Smooth muscle cell (in vitro differentiated cells): ENCODE data around the gene ZNF469. TPM values are rescaled to one million over a fixed set of nuclear protein-coding genes. Genes with fewer than 3 reads are reported as not detected.

Experiments
- DNase-seq: peaks from one replicate; lab custom pipeline; 2025; ENCODE audit not compliant: unreplicated experiment; lab: John Stamatoyannopoulos, UW
- H2AFZ ChIP-seq: fragments of 200-600 bp; sonication (generic); 2 replicates; pipeline ENCODE4 v1.6.0; 2016; ENCODE audit warnings: antibody characterized with exemption, low read depth, mild to moderate bottlenecking
- H3F3A ChIP-seq: fragments of 200-600 bp; sonication (generic); 2 replicates; pipeline ENCODE4 v1.6.0; 2017; ENCODE audit warnings: antibody characterized with exemption, low read depth
- H3K27ac ChIP-seq: fragments of 200-600 bp; sonication (generic); 2 replicates; pipeline ENCODE4 v1.5.1; 2016; ENCODE audit warnings: low read depth, mild to moderate bottlenecking
- H3K27me3 ChIP-seq: fragments of 200-600 bp; sonication (generic); 2 replicates; pipeline ENCODE4 v1.6.1; 2016; ENCODE audit warnings: low read depth, mild to moderate bottlenecking
- H3K36me3 ChIP-seq: fragments of 200-600 bp; sonication (generic); 2 replicates; pipeline ENCODE4 v1.5.1; 2016; ENCODE audit warnings: low read depth
- H3K4me1 ChIP-seq: fragments of 200-600 bp; sonication (generic); 2 replicates; pipeline ENCODE4 v1.5.1; 2016; ENCODE audit warnings: low read depth
- H3K4me2 ChIP-seq: fragments of 200-600 bp; sonication (generic); 2 replicates; pipeline ENCODE4 v1.6.0; 2016; ENCODE audit warnings: mild to moderate bottlenecking
- H3K4me3 ChIP-seq: fragments of 200-600 bp; sonication (generic); 2 replicates; pipeline ENCODE4 v1.5.1; 2016; ENCODE audit warnings: mild to moderate bottlenecking
- H3K79me2 ChIP-seq: fragments of 200-600 bp; sonication (generic); 2 replicates; pipeline ENCODE4 v1.6.0; 2016; ENCODE audit warnings: low read depth, mild to moderate bottlenecking
- H3K9ac ChIP-seq: fragments of 200-600 bp; sonication (generic); 2 replicates; pipeline ENCODE4 v1.6.0; 2016; ENCODE audit warnings: low read depth
- H3K9me3 ChIP-seq: fragments of 200-600 bp; sonication (generic); replicated peaks from 2 replicates; pipeline ENCODE4 v1.5.1; 2016; ENCODE audit warnings: low read depth
- H4K20me1 ChIP-seq: fragments of 200-600 bp; sonication (generic); 2 replicates; pipeline ENCODE4 v1.6.0; 2016; ENCODE audit warnings: low read depth
- CTCF ChIP-seq: fragments of 200-600 bp; sonication (generic); IDR thresholded peaks from 2 replicates; pipeline ENCODE4 v1.5.1; 2017; ENCODE audit warnings: borderline replicate concordance, mild to moderate bottlenecking, antibody characterized with exemption; ENCODE audit not compliant: insufficient read depth, poor library complexity, severe bottlenecking
- WGBS: methylation state at CpG from one replicate; pipeline ENCODE4 v1.1.7; 2016; ENCODE audit warnings: low lambda C conversion rate; 5-methylcytosine and 5-hydroxymethylcytosine counted together
- polyA plus RNA-seq: library from polyadenylated mRNA; unstranded; fragments of >200 nt; fragmentation: Nextera tagmentation; extraction: Ambion mirVana; gene quantifications from 2 replicates; pipeline ENCODE4 v1.2.1, GENCODE V29; 2016
- total RNA-seq: library from RNA; depleted of rRNA; stranded (reverse); fragments of >200 nt; gene quantifications from 2 replicates; pipeline ENCODE4 v1.2.3, GENCODE V29; 2014

Gene ZNF469
- total and polyA plus RNA-seq, 2 experiments from 2014 or later, result 5.0 to 6.2 TPM

GRCh38 chr16:88395669-88396584, 13.2 kb downstream of the ZNF469 start:
- no peak for TF ChIP-seq CTCF
- Histone ChIP-seq H4K20me1 (peaks cover 96% of the 10 kb centered on the region), H2AFZ (no peak overlapping the region), H3K4me2 (no peak overlapping the region), H3F3A (no peaks in the 10 kb centered on the region), H3K4me3 (no peak overlapping the region), H3K27me3 (no peaks in the 10 kb centered on the region), H3K4me1 (no peaks in the 10 kb centered on the region), H3K9ac (no peak overlapping the region), H3K79me2 (peaks cover 19% of the 10 kb centered on the region), H3K27ac (no peak overlapping the region), H3K9me3 (no peaks in the 10 kb centered on the region), H3K36me3 (no peaks in the 10 kb centered on the region)
- WGBS, result 95% methylated on average over 21 of the region's 21 CpGs
- DNase-seq, result no peak

GRCh38 chr16:88398170-88398873, 15.6 kb downstream of the ZNF469 start:
- 97% methylated on average over 20 of the region's 20 CpGs for WGBS
- no peaks in the 10 kb centered on the region for H3K36me3 ChIP-seq

GRCh38 chr16:88398874-88399178, 16.1 kb downstream of the ZNF469 start:
- WGBS, result 85% methylated on average over 8 of the region's 8 CpGs
- H3K36me3 ChIP-seq, result no peaks in the 10 kb centered on the region
- H2AFZ ChIP-seq, result no peak overlapping the region
- no peaks in the 10 kb centered on the region for H3K79me2 ChIP-seq
- DNase-seq, result no peak
- no peak overlapping the region for H3K27ac ChIP-seq
- no peak overlapping the region for H3K4me2 ChIP-seq
- no peaks in the 10 kb centered on the region for H3K4me1 ChIP-seq
- no peak for TF ChIP-seq CTCF
- no peaks in the 10 kb centered on the region for H3K27me3 ChIP-seq
- H3K9ac ChIP-seq, result no peak overlapping the region
- peaks cover 96% of the 10 kb centered on the region for H4K20me1 ChIP-seq
- no peak overlapping the region for H3K4me3 ChIP-seq
- H3F3A ChIP-seq, result no peaks in the 10 kb centered on the region
- no peaks in the 10 kb centered on the region for H3K9me3 ChIP-seq

More at GRCh38 chr16:88398170-88398873, 15.6 kb downstream of the ZNF469 start:
- Histone ChIP-seq H3K27ac (no peak overlapping the region), H4K20me1 (peaks cover 96% of the 10 kb centered on the region), H3K4me1 (no peaks in the 10 kb centered on the region), H3K9me3 (no peaks in the 10 kb centered on the region), H3K27me3 (no peaks in the 10 kb centered on the region), H3K4me2 (no peak overlapping the region), H3F3A (no peaks in the 10 kb centered on the region), H3K4me3 (no peak overlapping the region), H3K9ac (no peak overlapping the region), H3K79me2 (no peaks in the 10 kb centered on the region), H2AFZ (no peak overlapping the region)
- no peak for TF ChIP-seq CTCF
- DNase-seq, result no peak
